ENCODE measurements around the gene CDON.

The CDON gene

DNA sequence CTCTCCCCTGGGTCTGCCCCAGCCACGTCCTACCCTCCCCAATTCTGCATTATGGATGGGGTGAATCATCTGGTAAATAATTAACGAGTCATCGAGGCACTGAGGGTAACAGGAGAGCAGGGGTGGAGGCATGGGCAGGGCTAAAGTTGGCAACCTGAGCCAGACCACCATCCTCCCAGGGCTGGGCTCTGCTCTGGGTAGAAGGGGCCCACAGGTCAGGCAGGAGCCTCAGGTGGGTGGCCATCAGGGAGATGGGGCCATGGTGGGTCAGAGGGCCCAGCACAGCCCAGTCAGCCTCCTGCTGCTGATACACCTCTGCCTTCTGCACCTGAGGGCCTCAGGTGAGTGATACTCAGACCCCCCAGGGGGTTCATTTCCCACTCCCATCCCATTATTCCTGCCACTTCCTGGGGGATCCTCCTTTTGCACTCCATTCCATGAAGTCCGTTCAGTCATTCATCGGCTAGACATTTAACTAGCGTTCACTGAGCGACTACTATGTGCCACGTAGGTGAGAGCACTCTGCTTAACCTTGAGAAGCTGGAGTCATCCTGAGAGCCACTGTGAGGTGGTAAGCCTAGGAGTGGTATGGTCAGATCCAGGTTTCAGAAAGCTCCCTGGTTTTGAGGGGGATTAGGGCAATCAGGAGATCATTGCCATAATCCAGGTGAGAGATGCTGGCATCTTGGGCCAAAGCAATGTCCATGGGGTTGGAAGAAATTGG is 116.7 kb downstream of the CDON start, which contains the start of gene VSIG10L2:
VSIG10L2 (plus strand) TSS at position 248 of the 724 bp plus-strand sequence; CDS start at position 260, 12 bp downstream.
- DNase-seq (ENCODE audit: low read depth in 2 of 2, low spot score in 1 of 2), result no peak

DNA sequence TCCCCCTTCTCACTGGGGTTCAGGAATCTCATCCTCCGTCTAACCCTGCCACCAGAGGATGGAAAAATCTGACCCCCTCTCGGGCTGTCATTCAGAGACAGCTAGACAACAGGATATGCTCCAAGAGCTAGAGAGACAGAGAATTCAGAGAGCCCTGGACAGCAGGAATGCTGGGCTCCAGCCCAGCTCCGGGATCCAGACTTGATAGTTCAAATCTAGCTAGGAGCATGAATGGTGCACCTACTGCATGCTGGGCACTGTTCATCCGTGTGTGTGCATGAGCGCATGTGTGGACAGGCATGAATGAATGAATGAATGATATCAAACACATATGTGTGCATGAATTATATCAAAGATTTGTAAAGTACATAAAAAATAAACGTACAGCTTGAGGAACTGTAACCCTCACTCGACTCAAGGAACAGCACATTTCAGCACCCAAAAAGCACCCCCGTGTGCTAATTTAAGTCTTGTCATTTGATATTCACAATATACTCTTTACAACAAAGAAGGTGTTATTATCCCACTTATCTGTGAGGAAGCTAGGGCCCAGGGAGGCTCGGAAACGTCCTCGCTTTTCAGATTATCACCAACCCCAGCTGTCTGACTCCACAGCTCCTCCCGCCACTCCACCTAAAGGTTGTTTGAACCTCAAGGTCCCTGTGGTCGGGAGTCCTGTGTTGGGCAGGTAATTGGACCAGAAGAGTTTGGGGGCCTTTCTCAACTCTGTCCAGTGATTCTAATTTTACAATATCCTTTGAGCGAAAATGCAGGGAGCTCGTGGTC is 117.5 kb downstream of the CDON start:
- DNase-seq (ENCODE audit: low read depth in 2 of 2, low spot score in 1 of 2), result no peak

DNA sequence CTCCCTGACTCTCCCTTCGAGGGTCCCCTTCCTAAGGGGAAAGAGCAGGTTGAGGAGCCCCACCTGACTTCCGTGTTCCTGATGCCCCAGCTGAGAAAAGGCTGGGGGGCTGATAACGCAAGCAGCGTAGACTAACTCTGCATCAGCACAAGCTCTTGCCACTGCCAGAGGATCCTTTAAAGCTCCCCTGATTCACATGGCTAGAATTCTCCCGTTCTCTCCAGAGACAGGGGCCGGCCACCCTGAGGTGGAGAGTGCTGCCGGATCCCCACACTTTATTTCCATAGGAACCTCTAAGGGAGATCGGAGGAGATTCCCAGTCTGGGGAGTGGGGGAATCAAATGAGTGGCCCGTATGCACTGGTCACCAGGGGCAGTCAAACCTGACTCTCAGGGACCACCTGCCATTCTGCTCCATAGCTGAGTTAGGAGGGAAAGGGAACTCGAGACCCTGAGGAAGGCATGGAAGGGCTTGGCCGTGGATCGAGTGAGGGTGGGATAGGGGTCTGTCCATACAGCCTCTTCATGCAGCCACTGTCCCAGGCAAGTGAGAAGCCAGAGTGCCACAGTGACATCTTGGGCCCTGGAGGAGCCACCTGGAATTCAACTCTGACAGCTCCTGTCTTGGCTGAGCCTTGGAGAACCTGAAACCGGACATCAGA is 118.2 kb downstream of the CDON start:
- DNase-seq (ENCODE audit: low read depth in 2 of 2, low spot score in 1 of 2), result no peak

DNA sequence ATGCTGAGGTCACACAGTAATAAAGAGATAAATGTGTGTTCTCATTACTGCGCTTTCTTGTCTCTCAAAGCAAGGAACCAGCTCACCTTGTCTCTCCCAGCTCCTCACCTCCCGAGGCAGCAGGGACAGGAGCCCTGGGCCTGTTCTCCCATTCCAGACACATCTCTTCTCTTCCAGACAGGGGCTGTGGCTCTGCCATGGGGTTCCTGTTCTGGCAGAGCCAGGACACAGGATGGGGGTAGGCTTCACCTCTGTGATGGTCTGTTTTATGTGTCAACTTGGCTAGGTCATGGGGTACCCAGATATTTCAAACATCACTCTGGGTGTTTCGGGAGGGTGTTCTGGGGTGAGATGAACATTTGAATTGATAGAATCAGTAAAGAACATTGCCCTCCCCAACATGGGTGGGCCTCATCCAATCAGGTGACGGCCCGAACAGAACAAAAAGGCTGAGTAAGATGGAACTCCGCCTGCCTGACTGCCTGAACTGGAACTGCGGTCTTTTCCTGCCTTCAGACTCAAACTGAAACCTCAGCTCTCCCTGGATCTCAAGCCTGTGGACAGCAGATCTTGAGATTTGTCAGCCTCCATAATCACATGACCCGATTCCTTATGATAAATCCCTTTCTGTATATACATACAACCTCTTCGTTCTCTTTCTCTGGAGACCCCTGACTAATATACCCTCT is 118.9 kb downstream of the CDON start:
- no peak for DNase-seq (ENCODE audit: low read depth in 2 of 2, low spot score in 1 of 2)

DNA sequence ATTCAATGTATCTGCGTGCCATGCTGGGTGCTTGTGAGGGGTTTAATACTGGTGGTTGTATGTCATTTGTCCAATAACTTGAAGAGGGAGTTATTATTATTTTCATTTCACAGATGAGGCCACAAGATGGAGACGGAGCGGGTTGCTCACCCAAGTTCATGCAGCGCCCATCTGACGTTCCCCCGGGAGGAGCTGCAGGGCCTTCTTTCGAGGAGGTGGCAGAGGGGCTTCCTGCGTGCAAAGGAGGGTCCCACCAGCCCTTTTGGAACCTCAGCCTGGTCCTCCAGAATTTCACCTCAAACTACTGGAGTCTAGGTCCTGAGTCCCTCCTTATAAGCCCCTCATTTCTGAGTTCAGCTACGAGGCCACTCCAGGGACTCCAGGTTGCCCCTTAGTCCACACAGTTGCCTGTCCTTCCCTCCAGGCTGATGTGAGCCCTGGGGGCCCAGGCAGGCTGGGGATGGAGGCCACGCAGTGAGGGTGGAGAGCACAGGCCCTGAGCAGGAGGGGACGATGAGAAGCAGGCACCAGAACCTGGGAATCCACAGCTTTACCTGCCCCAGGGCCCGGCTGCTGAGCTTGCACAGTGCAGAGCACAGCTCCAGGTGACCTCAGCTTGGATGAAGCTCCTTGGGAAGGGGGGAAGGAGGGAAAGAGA is 119.8 kb downstream of the CDON start:
- no peak for DNase-seq (ENCODE audit: low read depth in 2 of 2, low spot score in 1 of 2)

DNA sequence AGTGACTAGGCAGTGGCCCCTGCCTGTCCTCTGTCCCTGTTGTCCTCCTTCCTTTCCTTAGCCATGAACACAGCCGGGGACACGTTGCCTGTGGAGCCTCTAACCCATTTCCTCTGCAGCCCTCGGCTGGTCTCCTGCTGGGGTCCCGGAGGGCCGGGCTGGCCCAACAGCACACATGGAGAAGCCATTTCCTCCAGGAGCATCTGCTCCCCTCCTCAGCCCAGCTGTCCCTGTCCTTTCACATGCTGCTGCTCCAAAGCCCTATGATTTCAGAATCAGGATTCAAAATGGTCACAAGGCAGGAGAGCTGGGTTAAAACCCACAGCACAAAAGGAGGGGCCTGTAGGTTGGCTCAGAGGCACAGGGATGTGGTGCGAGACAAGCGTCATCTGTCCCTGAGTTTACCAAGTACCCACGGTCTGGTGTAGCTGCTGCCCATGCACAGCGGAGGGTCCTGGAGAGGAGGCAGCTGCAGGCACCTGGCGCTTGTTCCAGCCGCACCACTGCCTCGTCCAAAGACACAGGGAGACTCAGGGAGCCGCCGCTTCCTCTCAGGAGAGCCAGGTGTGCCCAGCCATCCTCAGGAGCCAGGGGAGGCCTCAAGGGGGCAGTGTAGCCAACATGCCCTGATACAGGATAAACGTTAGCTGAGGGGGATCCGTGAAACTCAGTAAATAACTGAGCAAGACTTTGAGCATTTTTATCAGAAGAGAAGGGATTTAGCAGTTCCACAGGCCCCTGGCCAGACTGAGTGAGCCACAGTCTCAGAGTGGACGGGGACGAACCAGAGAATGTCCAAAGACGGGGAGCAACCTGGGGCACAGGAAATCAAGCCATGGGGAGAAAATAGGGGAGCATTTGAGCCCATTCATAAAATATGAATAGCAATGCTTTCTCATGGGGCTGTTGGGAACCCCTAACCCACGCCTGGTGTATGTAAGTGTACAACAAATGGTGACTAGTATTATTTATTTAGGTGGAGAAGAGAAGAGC is 120.8 kb downstream of the CDON start:
- DNase-seq (ENCODE audit: low read depth in 2 of 2, low spot score in 1 of 2), result peak in 1 of 2 donors; percentile 6

DNA sequence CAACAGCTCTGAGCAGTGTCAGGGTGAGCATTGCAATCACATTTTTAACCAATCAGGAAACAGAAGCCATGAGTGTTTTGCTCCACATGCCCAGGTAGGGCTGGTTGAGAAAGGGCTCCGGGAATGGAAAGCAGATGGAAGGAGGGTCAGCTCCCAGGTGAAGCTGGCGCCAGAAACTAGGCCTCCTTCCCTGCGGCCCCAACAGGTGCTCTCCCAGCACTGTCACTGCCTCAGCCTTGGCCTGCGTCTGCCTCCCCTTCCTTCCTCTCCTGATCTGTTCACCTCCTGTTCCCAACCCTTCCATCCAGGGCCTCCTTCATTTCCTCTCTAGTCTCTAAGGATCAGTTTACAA is 121.4 kb downstream of the CDON start:
- no peak for DNase-seq (ENCODE audit: low read depth in 2 of 2, low spot score in 1 of 2)

DNA sequence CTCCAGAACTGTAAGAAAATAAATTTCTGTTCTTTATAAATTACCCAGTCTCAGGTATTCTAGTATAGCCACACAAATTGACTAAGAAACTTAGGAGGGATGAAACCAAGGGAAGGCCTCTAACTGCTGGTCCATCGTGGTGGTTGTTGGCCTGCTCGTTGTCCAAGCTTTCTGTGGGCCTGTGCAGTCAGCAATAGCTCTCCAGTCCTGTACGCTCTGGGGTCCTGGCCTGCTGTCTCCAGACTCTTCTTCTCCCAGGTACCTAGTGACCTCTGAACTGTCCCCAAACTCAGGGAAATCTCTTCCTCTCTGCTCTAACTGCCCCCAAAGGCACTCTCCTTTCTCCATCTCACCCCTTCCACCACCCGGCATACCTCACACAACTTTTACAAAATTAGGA is 122.5 kb downstream of the CDON start:
- no peak for DNase-seq (ENCODE audit: low read depth in 2 of 2, low spot score in 1 of 2)

DNA sequence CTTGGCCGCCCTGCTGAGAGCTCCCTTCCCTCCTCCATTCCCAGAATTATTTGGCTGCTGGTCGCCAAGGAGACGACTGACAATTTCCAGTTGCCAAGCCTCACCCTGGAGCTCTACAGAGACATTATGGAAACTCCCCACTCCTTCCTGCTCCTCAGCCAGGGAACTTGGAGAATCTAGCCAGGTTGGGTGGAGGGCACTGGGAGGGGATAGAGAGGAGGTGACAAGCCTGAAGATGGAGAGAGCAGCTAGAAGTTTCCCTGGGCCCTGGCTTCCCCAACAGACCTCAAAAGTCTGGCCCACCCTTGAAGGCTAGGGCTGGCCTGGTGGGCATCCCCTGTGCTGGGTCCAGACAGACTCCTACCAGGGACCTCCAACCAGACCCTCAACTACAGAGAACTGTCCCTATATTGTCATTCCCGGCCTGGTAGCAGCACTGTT is 123.6 kb downstream of the CDON start:
- DNase-seq (ENCODE audit: low read depth in 2 of 2, low spot score in 1 of 2), result no peak

DNA sequence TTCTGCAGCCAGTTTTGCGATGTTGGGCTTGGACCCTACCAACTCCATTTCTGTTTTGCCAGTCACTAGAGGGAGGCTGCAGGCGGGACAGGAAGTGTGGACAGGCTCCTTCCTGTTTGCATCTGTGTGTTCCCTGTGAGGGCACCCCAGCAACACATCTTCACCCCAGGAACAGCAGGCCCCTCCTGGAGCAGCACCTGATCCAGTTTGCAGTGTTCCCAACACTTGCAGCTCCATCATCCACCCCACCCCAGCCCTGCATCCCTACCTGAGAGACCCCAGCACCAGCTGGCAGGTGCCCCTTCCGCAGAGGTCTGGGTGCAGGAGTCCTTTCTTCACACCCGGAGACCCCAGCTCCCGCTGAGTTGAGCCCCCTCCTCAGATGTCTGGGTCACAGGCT is 124.2 kb downstream of the CDON start:
- DNase-seq (ENCODE audit: low read depth in 2 of 2, low spot score in 1 of 2), result no peak

DNA sequence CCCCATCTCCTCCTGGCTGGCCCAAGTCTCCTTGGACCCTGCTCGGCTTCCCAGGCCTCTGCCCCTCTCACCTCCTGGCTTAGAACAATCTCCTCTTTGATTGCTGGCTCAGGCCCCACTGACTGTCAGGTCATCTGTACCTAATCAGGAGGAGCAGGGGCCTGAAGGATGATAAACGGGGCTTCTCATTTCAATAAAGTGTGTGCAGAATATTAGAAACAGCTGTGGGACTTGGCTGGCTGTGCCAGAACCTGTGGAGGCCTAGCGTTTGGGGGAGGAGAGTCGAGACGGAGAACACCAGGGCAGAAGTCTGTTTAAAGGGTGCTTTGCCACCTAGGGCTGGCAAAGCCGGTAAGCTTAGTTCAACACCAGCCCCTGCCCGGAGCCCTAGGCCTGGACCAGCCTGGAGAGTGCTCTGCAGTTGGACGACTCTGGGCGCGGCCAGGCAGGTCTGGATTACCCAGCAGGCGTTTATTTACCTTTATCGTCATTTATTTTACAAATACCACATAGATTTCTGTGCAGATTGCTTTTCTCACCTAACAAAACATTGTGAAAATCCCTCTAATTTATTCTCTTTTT is 127.0 kb downstream of the CDON start:
- no peak for DNase-seq (ENCODE audit: low read depth in 2 of 2, low spot score in 1 of 2)

DNA sequence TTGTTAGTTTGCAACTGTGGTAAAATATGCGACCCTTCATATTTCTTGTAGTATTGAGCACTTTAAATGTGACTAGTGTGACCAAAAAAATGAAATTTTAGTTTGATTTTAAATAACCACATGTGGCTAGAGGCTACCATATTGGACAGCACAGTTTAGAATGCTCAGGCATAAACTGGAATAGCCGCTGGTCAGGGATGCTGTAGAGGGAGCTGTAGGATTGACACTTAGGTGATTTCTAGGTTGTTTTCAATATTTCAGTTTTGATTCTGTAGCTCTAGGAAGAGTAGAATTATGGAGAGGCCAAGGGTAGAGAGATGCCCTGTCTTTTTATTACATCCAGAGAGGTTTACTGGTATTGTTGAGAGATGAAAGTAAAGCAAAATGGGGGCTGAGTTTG is 127.6 kb downstream of the CDON start:
- DNase-seq (ENCODE audit: low read depth in 2 of 2, low spot score in 1 of 2), result no peak

DNA sequence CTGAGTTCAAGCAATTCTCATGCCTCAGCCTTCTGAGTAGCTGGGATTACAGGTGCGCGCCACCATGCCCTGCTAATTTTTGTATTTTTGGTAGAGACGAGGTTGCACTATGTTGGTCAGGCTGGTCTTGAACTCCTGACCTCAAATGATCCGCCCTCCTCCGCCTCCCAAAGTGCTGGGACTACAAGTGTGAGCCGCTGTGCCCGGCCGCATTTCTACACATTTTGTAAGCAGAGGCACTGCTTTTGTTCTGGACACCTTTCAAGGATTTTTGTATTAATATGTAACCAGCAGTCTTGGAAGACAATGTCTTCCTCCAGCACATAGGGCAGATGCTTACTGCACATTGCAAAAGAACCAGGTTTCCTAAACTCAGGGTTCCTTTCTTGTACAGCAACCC is 128.2 kb downstream of the CDON start:
- DNase-seq (ENCODE audit: low read depth in 2 of 2, low spot score in 1 of 2), result no peak

DNA sequence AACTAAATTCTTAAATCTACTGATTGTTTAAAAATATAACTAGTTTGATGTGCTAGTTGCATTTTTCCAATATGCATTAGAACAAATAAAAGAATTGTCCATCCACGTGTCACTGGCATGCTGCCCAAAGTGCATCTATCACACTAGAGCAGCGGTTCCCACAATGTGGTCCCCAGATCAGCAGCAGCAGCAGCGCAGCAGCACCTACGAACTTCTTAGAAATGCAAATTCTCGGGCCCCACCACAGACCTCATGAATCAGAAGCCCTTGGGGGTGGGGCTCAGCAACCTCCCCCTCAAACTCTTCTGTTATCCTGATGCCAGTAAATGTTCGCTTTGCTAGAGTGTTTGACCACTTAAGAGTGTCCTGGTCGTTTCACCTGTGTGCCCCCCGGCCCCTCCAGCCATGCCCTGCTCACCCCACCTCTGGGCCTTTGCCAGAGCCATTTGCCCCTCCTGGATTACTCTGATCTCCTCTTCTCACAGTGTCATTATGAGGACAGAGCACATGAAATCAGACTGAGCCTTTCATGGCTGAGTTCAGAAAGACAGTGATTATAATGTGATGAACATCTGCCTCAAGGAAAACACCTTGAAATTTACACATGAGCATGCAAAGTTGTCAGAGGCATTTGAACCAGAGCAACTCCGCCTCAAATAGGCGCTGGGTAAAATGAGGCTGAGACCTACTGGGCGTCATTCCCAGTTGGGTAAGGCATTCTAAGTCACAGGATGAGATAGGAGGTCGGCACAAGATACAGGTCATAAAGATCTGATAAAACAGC is 129.4 kb downstream of the CDON start:
- DNase-seq (ENCODE audit: low read depth in 2 of 2, low spot score in 1 of 2), result no peak

DNA sequence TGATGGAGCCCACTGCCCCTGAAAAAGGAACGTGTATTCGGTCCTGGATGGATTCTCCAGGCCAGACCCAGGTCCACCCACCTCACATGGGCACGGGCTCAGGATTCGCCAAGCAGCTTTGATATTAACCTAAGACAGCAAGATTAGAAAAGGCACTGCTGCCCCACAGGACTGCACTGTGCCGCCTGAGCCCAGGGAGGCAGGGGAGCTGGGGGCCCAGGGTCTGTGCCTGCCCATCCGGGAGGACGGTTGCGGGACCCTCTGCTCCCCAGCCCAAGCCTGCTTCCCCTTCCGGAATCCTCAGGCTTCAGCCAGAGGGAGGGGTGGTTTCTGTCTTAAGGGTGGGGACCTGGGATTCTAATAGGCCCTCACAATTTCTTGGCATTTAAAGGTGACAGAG is 130.4 kb downstream of the CDON start:
- no peak for DNase-seq (ENCODE audit: low read depth in 2 of 2, low spot score in 1 of 2)

DNA sequence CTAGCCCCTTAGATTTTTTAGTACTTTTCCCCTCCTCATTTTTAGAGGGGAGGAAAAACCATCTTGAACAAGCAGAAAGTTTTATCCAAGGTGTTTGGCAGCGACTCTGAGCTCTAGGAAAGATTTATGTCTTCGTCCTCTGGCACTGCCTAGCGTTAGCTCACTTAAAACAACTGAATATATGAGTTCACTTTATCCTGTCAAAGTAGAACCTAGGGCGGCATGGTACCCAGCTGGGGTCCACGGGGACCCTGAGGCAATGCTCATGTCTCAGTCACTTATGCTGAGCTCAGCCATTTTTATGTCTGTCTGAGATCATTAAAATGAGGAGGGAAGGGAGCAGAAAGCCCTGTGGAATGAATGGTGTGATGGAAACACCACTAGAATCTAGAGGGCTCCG is 131.0 kb downstream of the CDON start:
- DNase-seq (ENCODE audit: low read depth in 2 of 2, low spot score in 1 of 2), result no peak

DNA sequence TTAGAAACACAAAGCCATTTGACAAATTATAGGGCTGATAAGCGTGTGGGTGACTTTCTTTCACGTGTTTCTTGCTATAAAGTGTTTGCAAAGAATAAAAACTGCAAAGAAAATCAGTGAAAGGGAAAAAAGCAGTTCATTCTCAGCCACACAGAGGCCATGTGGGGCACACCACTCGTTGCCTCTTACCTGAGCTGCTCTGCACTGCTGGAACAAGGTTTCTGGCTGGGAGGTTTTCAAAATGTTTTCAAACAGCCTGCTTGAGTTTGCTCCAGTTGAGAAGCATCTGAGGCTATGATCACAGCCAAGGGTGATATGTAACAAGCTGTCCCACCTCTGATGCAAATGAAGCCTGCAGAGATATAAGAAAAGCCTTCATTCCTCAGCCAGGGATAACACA is 131.6 kb downstream of the CDON start:
- DNase-seq (ENCODE audit: low read depth in 2 of 2, low spot score in 1 of 2), result no peak

DNA sequence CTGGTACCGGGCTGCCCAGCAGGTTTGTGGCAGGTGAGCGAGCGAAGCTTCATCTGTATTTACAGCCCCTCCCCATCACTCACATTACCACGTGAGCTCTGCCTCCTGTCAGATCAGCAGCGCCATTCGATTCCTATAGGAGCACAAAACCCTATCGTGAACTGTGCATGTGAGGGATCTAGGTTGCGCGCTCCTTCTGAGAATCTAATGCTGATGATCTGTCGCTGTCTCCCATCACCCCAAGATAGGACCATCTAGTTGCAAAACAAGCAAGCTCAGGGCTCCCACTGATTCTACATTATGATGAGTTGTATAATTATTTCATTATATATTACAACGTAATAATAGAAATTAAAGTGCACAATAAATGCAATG is 132.6 kb downstream of the CDON start:
- no peak for DNase-seq (ENCODE audit: low read depth in 2 of 2, low spot score in 1 of 2)
